C4-2B (cell line): ENCODE data around the gene HRH4.

Source experiments
- ZFX ChIP-seq: fragments of 450-650 bp; IDR thresholded peaks from 2 replicates; pipeline ENCODE4 v1.6.1; 2017
- TF ChIP-seq, protein P1 (sequence below): fragments of 450-650 bp; conservative IDR thresholded peaks from 2 replicates; pipeline ENCODE4 v1.5.1; 2017; ENCODE audit warnings: mild to moderate bottlenecking

DNA sequence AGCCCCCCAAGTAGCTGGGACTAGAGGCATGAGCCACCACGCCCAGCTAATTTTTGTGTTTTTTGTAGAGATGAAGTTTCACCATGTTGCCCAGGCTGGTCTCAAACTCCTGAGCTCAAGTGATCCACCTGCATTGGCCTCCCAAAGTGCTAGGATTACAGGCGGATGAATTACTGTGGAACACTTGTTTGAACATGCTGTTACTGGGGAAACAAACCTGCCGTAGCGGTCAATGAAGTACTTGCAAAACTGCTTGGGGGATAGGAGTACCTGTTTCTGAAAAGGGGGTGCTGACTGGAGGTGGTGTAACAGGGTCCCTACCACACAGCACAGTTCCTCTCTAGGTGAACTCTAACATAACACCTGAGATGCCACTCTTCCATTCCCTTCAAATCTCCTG is 39.9 kb upstream of the HRH4 start:
- TF ChIP-seq, protein P1, sequence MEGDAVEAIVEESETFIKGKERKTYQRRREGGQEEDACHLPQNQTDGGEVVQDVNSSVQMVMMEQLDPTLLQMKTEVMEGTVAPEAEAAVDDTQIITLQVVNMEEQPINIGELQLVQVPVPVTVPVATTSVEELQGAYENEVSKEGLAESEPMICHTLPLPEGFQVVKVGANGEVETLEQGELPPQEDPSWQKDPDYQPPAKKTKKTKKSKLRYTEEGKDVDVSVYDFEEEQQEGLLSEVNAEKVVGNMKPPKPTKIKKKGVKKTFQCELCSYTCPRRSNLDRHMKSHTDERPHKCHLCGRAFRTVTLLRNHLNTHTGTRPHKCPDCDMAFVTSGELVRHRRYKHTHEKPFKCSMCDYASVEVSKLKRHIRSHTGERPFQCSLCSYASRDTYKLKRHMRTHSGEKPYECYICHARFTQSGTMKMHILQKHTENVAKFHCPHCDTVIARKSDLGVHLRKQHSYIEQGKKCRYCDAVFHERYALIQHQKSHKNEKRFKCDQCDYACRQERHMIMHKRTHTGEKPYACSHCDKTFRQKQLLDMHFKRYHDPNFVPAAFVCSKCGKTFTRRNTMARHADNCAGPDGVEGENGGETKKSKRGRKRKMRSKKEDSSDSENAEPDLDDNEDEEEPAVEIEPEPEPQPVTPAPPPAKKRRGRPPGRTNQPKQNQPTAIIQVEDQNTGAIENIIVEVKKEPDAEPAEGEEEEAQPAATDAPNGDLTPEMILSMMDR, result no peak
- no peak for TF ChIP-seq ZFX
